ENCODE measurements around the gene CHIA. TPM values are rescaled to one million over a fixed set of nuclear protein-coding genes. Genes with fewer than 3 reads are reported as not detected.

The CHIA gene
- total and polyA plus RNA-seq, 2 of the 13 experiments (the other 11 are each of a cell fraction or from before 2014, with no cell fraction given): not detected

DNA sequence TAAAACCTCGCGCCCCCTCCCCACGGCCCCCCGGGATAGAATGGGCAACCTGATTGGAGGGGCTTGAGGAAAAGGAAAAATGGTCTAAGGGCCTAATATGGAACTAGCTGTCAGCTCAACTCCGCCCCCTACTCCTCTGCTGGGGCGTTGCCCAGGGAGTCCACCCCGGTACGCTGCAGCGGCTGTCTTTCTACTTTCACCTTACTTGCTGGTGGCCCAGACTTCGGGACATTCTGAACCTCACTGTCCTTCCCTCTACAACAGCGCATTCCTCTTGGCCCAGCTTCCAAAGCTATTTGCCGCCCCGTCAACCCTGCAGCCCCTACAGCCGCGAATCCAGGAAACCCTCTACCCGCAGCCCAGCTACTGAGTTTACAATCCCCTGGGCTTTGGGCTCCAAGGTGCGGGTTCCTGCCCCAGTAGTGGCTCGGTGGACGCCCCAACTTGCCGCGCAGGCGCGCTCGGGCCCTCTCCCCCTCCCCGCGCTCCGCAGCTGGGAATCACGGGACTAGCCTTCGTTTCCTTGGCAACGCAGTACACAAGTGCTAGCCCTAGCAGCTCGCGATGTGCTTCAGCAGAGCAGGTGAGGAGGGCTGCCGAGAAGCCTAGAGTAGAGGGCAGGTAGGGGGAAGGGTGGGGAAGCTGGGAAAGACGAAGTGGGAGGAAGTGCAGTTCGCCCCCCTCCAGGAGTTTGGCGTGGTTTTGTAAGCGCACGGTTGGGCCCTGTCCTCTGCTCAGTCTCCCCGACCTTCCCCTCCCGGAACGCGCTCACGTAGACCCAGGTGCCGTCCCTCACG is 55.6 kb downstream of the CHIA start:
- peak overlapping the region; percentile 59 for H3K27ac ChIP-seq (ENCODE audit: extremely low read length, insufficient read depth, low read length)
- peaks cover 24% of the 10 kb centered on the region for H3K4me1 ChIP-seq (ENCODE audit: insufficient read depth, low read length)
- ChIA-PET POLR2A (interaction anchor here (0.8 to 1.4 kb wide), 7 partner anchors 11 to 382 kb away, joined by 3 to 8 read pairs (median 3); partner anchors contain the start of gene LRIF1), CTCF (ENCODE audit: low intra/inter-chr PET ratio, low total read pairs) (no interaction called here)
- in situ Hi-C loops (cut with HindIII; ENCODE audit: extremely low pct_ligation_motif_present, low pct_unique_long_range_greater_than_20kb): no loop called here
- WGBS (ENCODE audit: low lambda C conversion rate): 15% methylated on average over 32 of the region's 45 CpGs
- H2AFZ ChIP-seq (ENCODE audit: low read length): peak overlapping the region; percentile 3
- intact Hi-C loops (cut with micrococcal nuclease; ENCODE audit: unreplicated experiment): loop anchor here (5.0 kb wide), 1 partner anchor 124 kb away; no protein-coding TSS in a partner anchor
- no TSS peak for BruUV-seq (replicated peaks)
- H3K4me2 ChIP-seq (ENCODE audit: low read depth, low read length): peak overlapping the region; percentile 95
- H3K36me3 ChIP-seq (replicated peaks in 1 of 2; ENCODE audit: control insufficient read depth in 1 of 2, insufficient read depth in 2 of 2, low read length in 2 of 2): no peaks in the 10 kb centered on the region
- no peaks in the 10 kb centered on the region for H3K9me3 ChIP-seq (ENCODE audit: low read length)
- no peaks in the 10 kb centered on the region for H4K20me1 ChIP-seq (ENCODE audit: insufficient read depth, low read length)
- no peak for FAIRE-seq
- peak overlapping the region; percentile 68 to 80 (median 69); a peak in 5 of 6 replicates for H3K4me3 ChIP-seq (replicated peaks in 1 of 3; ENCODE audit: insufficient read depth in 1 of 3, low read depth in 2 of 3, low read length in 3 of 3)
- H3K9ac ChIP-seq (ENCODE audit: insufficient read depth, low read depth, low read length): peak overlapping the region; percentile 67
- H3K27me3 ChIP-seq (ENCODE audit: control insufficient read depth in 1 of 2, insufficient read depth in 2 of 2, low read length in 2 of 2): no peaks in the 10 kb centered on the region; a peak in 1 of 5 replicates
- H3K79me2 ChIP-seq (ENCODE audit: insufficient read depth, low read length): no peaks in the 10 kb centered on the region
- peak; percentile 84 for DNase-seq (ENCODE audit: low spot score)
- ATAC-seq: peak; percentile 94
- TF ChIP-seq ZNF136 (CRISPR knock-in tag; IDR thresholded peaks at IDR 0.05; ENCODE audit: low read depth) (no peak), SRSF1 (optimal IDR thresholded peaks at IDR 0.05; ENCODE audit: low read depth, low read length) (no peak), ZNF276 (CRISPR knock-in tag; IDR thresholded peaks at IDR 0.05; ENCODE audit: low read depth) (no peak), BHLHE40 (IDR thresholded peaks at IDR 0.05; ENCODE audit: low read length) (peak; percentile 93), ZFP1 (CRISPR knock-in tag; IDR thresholded peaks at IDR 0.05) (no peak), NFYB (CRISPR knock-in tag; IDR thresholded peaks at IDR 0.05) (peak; percentile 23; the same call in 1 of the 2 replicates), SRSF4 (IDR thresholded peaks at IDR 0.05; ENCODE audit: low read depth, low read length, poor library complexity, severe bottlenecking) (no peak), ZNF572 (CRISPR knock-in tag; IDR thresholded peaks at IDR 0.05) (0 out of 2 replicates have a peak, but pooled peaks have one; percentile 30), NFATC3 (CRISPR knock-in tag; IDR thresholded peaks at IDR 0.05) (no peak), ZNF354B (CRISPR knock-in tag; IDR thresholded peaks at IDR 0.05) (no peak)
- TF ChIP-seq, protein P1, sequence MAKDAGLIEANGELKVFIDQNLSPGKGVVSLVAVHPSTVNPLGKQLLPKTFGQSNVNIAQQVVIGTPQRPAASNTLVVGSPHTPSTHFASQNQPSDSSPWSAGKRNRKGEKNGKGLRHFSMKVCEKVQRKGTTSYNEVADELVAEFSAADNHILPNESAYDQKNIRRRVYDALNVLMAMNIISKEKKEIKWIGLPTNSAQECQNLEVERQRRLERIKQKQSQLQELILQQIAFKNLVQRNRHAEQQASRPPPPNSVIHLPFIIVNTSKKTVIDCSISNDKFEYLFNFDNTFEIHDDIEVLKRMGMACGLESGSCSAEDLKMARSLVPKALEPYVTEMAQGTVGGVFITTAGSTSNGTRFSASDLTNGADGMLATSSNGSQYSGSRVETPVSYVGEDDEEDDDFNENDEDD (CRISPR knock-in tag; IDR thresholded peaks at IDR 0.05; ENCODE audit: borderline replicate concordance): 0 out of 2 replicates have a peak, but pooled peaks have one; percentile 42
- TF ChIP-seq, protein P2, sequence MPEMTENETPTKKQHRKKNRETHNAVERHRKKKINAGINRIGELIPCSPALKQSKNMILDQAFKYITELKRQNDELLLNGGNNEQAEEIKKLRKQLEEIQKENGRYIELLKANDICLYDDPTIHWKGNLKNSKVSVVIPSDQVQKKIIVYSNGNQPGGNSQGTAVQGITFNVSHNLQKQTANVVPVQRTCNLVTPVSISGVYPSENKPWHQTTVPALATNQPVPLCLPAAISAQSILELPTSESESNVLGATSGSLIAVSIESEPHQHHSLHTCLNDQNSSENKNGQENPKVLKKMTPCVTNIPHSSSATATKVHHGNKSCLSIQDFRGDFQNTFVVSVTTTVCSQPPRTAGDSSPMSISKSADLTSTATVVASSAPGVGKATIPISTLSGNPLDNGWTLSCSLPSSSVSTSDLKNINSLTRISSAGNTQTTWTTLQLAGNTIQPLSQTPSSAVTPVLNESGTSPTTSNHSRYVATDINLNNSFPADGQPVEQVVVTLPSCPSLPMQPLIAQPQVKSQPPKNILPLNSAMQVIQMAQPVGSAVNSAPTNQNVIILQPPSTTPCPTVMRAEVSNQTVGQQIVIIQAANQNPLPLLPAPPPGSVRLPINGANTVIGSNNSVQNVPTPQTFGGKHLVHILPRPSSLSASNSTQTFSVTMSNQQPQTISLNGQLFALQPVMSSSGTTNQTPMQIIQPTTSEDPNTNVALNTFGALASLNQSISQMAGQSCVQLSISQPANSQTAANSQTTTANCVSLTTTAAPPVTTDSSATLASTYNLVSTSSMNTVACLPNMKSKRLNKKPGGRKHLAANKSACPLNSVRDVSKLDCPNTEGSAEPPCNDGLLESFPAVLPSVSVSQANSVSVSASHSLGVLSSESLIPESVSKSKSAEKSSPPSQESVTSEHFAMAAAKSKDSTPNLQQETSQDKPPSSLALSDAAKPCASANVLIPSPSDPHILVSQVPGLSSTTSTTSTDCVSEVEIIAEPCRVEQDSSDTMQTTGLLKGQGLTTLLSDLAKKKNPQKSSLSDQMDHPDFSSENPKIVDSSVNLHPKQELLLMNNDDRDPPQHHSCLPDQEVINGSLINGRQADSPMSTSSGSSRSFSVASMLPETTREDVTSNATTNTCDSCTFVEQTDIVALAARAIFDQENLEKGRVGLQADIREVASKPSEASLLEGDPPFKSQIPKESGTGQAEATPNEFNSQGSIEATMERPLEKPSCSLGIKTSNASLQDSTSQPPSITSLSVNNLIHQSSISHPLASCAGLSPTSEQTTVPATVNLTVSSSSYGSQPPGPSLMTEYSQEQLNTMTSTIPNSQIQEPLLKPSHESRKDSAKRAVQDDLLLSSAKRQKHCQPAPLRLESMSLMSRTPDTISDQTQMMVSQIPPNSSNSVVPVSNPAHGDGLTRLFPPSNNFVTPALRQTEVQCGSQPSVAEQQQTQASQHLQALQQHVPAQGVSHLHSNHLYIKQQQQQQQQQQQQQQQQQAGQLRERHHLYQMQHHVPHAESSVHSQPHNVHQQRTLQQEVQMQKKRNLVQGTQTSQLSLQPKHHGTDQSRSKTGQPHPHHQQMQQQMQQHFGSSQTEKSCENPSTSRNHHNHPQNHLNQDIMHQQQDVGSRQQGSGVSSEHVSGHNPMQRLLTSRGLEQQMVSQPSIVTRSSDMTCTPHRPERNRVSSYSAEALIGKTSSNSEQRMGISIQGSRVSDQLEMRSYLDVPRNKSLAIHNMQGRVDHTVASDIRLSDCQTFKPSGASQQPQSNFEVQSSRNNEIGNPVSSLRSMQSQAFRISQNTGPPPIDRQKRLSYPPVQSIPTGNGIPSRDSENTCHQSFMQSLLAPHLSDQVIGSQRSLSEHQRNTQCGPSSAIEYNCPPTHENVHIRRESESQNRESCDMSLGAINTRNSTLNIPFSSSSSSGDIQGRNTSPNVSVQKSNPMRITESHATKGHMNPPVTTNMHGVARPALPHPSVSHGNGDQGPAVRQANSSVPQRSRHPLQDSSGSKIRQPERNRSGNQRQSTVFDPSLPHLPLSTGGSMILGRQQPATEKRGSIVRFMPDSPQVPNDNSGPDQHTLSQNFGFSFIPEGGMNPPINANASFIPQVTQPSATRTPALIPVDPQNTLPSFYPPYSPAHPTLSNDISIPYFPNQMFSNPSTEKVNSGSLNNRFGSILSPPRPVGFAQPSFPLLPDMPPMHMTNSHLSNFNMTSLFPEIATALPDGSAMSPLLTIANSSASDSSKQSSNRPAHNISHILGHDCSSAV (CRISPR knock-in tag; IDR thresholded peaks at IDR 0.05; ENCODE audit: borderline replicate concordance): no peak

Data from HepG2 (cell line).